ENCODE results near the gene RTF2.

GRCh38 chr20:56517211-56517610 is 48.8 kb downstream of the RTF2 start:
- TF ChIP-seq POLR2AphosphoS5 (IDR thresholded peaks at IDR 0.05; ENCODE audit: low read depth, low read length) = no peak
- TF ChIP-seq REST (IDR thresholded peaks at IDR 0.05; ENCODE audit: insufficient read depth in 1 of 2, low read depth in 2 of 2, low read length in 2 of 2) = no peak
- TF ChIP-seq SIN3A (IDR thresholded peaks at IDR 0.05; ENCODE audit: borderline replicate concordance, insufficient read depth, low read length) = no peak

Data from PFSK-1 (cell line).